Measurements from ENCODE around the gene HNMT. TPM values are rescaled to one million over a fixed set of nuclear protein-coding genes. Genes with fewer than 3 reads are reported as not detected.

Gene HNMT
- total RNA-seq, 4 donors from 2014 or later = 21.5 to 122 (median 60.4) TPM

DNA sequence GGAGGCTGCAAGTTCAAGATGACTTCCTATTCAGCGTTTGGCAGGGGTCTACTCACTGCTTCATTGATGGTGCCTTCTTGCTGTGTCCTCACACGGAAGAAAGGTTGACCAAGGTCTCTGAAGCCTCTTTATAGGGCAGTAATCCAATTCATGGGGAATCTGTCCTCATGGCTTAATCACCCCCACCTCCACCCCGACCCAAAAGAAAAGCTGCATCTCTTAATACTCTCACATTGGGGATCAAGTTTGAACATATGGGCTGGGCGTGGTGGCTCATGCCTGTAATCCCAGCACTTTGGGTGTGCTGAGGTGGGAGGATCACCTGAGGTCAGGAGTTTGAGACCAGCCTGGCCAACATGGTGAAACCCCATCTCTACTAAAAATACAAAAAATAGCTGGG lies 36.4 kb upstream of the HNMT start:
- Histone ChIP-seq H3K36me3 (no peaks in the 10 kb centered on the region), H3K27me3 (no peaks in the 10 kb centered on the region), H3K4me3 (no peak overlapping the region), H3K9me3 (no peaks in the 10 kb centered on the region), H3K4me1 (no peaks in the 10 kb centered on the region), H3K27ac (no peak overlapping the region)
- TF ChIP-seq, protein P1, sequence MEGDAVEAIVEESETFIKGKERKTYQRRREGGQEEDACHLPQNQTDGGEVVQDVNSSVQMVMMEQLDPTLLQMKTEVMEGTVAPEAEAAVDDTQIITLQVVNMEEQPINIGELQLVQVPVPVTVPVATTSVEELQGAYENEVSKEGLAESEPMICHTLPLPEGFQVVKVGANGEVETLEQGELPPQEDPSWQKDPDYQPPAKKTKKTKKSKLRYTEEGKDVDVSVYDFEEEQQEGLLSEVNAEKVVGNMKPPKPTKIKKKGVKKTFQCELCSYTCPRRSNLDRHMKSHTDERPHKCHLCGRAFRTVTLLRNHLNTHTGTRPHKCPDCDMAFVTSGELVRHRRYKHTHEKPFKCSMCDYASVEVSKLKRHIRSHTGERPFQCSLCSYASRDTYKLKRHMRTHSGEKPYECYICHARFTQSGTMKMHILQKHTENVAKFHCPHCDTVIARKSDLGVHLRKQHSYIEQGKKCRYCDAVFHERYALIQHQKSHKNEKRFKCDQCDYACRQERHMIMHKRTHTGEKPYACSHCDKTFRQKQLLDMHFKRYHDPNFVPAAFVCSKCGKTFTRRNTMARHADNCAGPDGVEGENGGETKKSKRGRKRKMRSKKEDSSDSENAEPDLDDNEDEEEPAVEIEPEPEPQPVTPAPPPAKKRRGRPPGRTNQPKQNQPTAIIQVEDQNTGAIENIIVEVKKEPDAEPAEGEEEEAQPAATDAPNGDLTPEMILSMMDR (IDR thresholded peaks at IDR 0.05) = no peak
- no peak for TF ChIP-seq POLR2A (IDR thresholded peaks at IDR 0.05)
- intact Hi-C loops (cut with DNase I; ENCODE audit: low total_unique reads) = no loop called here
- no peak for DNase-seq

DNA sequence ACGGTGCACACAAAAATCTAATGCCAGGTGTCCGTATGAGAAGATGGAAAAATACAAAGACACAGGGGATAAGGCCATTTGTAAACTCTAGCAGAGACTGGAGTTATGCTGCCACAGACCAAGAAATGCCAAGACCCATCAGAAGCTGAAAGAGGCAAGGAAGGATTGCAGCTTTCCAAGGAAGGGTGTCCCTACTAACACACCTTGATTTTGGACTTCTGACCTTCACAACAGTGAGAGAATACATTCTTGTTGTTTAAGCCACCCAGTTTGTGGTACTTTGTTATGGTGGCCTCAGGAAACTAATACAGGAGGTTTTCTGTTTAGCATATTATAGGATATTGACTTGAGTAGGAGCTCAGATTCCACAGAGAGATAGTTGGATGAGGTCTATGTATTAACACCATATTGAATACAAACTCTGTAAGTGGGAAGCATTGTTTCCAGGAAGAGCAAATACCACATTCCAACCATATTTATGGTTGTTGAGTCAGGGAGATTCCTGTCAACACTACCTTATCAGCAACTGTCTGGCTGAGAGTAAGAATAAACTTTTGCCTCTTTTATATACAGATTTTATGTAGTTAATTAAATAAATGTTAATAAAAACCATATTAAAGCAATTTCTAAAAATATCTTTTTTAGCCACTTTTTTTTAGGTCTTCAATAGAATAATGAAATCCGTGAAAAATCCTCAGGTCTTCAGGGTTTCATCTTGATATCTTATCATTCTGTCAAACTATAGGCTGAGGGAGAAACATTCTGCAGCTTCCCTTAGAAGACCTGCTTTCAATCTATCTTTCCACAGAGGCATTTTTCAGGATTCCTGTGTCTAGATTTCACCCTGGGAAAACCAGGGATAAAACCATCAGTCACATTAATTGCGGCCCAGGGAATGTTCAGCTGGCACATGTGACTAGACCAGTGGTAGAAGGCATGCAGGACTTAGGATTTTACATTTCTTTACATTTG lies 35.4 kb upstream of the HNMT start:
- H3K9me3 ChIP-seq = no peaks in the 10 kb centered on the region
- no peak overlapping the region for H3K27ac ChIP-seq
- no peaks in the 10 kb centered on the region for H3K4me1 ChIP-seq
- no peak overlapping the region for H3K4me3 ChIP-seq
- intact Hi-C loops (cut with DNase I; ENCODE audit: low total_unique reads) = no loop called here
- no peaks in the 10 kb centered on the region for H3K27me3 ChIP-seq
- no peak for TF ChIP-seq POLR2A (IDR thresholded peaks at IDR 0.05)
- TF ChIP-seq, protein P1 (IDR thresholded peaks at IDR 0.05) = no peak
- H3K36me3 ChIP-seq = no peaks in the 10 kb centered on the region
- DNase-seq = no peak

GRCh38 chr2:137929519-137929916 lies 34.8 kb upstream of the HNMT start:
- TF ChIP-seq POLR2A (IDR thresholded peaks at IDR 0.05) = no peak
- TF ChIP-seq, protein P1 (IDR thresholded peaks at IDR 0.05) = no peak
- H3K4me1 ChIP-seq = no peaks in the 10 kb centered on the region
- no peak overlapping the region for H3K4me3 ChIP-seq
- H3K9me3 ChIP-seq = no peaks in the 10 kb centered on the region
- no peak overlapping the region for H3K27ac ChIP-seq
- intact Hi-C loops (cut with DNase I; ENCODE audit: low total_unique reads) = no loop called here
- no peaks in the 10 kb centered on the region for H3K36me3 ChIP-seq
- no peaks in the 10 kb centered on the region for H3K27me3 ChIP-seq
- DNase-seq = no peak

GRCh38 chr2:137930146-137930545 lies 34.1 kb upstream of the HNMT start:
- Histone ChIP-seq H3K4me1 (no peaks in the 10 kb centered on the region), H3K36me3 (no peaks in the 10 kb centered on the region), H3K4me3 (no peak overlapping the region), H3K9me3 (no peaks in the 10 kb centered on the region), H3K27me3 (no peaks in the 10 kb centered on the region), H3K27ac (no peak overlapping the region)
- intact Hi-C loops (cut with DNase I; ENCODE audit: low total_unique reads) = no loop called here
- no peak for DNase-seq
- TF ChIP-seq, protein P1 (IDR thresholded peaks at IDR 0.05) = no peak
- TF ChIP-seq POLR2A (IDR thresholded peaks at IDR 0.05) = no peak

- Histone ChIP-seq H3K36me3 (no peaks in the 10 kb centered on the region), H3K4me3 (no peak overlapping the region), H3K27ac (no peak overlapping the region), H3K4me1 (no peaks in the 10 kb centered on the region), H3K9me3 (no peaks in the 10 kb centered on the region), H3K27me3 (no peaks in the 10 kb centered on the region)
- no peak for DNase-seq
- intact Hi-C loops (cut with DNase I; ENCODE audit: low total_unique reads) = no loop called here
- no peak for TF ChIP-seq POLR2A (IDR thresholded peaks at IDR 0.05)
Observed at GRCh38 chr2:137935591-137935990, 28.7 kb upstream of the HNMT start.
